Suprapubic skin (tissue), 4 donors: ENCODE measurements around the gene GGT5.

ENCODE experiments used
- POLR2A ChIP-seq, 2 donors: fragments of 450-650 bp; IDR thresholded peaks; one replicate each; pipeline ENCODE4 v1.6.1; 2017; ENCODE audit warnings: antibody characterized with exemption in 2 of 2, mild to moderate bottlenecking in 2 of 2, moderate library complexity in 2 of 2
- POLR2AphosphoS5 ChIP-seq, 3 donors: sonication (generic); formaldehyde crosslinking; IDR thresholded peaks; one replicate each; pipeline ENCODE4 v1.6.1; 2017; ENCODE audit warnings: antibody characterized with exemption in 3 of 3
- TF ChIP-seq, protein P1 (sequence below), 2 donors: fragments of 200-600 bp in 1 of 2; fragments of 450-650 bp in 1 of 2; sonication (generic) in 1 of 2; IDR thresholded peaks; one replicate each; pipeline ENCODE4 v1.5.1; 2016 to 2019; ENCODE audit warnings: antibody characterized with exemption in 2 of 2, mild to moderate bottlenecking in 1 of 2, moderate library complexity in 1 of 2

GRCh38 chr22:24231706-24232105 lies 13.2 kb downstream of the GGT5 start:
- TF ChIP-seq, protein P1, sequence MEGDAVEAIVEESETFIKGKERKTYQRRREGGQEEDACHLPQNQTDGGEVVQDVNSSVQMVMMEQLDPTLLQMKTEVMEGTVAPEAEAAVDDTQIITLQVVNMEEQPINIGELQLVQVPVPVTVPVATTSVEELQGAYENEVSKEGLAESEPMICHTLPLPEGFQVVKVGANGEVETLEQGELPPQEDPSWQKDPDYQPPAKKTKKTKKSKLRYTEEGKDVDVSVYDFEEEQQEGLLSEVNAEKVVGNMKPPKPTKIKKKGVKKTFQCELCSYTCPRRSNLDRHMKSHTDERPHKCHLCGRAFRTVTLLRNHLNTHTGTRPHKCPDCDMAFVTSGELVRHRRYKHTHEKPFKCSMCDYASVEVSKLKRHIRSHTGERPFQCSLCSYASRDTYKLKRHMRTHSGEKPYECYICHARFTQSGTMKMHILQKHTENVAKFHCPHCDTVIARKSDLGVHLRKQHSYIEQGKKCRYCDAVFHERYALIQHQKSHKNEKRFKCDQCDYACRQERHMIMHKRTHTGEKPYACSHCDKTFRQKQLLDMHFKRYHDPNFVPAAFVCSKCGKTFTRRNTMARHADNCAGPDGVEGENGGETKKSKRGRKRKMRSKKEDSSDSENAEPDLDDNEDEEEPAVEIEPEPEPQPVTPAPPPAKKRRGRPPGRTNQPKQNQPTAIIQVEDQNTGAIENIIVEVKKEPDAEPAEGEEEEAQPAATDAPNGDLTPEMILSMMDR (IDR thresholded peaks at IDR 0.05) = no peak
- TF ChIP-seq POLR2A (IDR thresholded peaks at IDR 0.05) = no peak
- no peak for TF ChIP-seq POLR2AphosphoS5 (IDR thresholded peaks at IDR 0.05)
